ENCODE results near the gene HOXB7. TPM values are rescaled to one million over a fixed set of nuclear protein-coding genes. Genes with fewer than 3 reads are reported as not detected.
A peak's percentile ranks its signal among the peaks of the same experiment; 100 is the strongest.

HOXB7 gene
- 22.4 and 24.7 TPM in 2 replicates for total RNA-seq (2014; rRNA removed; shearing (Covaris generic))

DNA sequence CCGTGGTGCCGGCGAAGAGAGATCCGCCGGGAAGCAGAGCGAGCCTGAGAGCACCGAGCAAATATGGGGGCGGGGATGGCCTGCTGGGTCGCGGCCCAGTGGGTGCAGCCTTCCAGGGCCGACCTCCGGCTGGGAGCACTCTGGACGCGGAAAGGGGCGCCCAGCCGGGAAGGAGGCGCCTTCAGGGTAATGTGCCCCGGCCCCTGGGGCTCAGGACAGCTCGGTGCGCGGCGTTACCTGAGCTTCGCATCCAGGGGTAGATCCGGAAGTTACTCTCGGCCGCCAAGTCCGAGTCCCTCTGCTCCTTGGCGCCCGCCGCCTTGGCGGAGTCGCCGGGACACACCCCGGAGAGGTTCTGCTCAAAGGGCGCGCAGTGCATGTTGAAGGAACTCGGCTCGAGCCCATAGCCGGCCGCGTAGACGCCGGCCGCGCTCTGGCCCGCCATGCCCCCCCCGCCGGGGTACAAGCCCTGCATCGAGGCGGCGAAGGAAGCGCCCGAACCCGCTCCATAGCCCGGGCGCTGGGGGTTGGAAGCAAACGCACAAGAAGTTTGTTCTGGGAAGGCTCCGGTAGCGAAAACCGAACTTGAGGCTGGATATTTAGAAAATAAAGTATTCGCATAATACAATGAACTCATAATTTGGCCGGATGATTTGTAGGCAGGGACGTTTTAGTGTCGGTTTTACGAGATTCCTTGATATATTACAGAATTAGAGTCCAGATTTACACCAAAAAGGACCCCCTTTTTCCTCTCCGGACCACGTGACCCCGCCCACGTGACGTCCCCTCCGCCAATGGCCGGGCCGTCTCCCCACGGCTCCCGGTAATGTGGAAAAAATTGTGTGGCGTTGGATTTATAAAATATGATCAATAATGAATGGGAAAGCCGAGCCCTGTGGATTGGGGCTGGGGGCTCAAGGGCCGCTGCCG, at the start of gene HOXB7:
Gene HOXB7, minus strand, starts transcription at position 736 of the 930 bp plus-strand sequence. Its CDS starts 99 bp downstream, at position 637.
- peak; percentile 65 for DNase-seq (ENCODE audit: low spot score)

DNA sequence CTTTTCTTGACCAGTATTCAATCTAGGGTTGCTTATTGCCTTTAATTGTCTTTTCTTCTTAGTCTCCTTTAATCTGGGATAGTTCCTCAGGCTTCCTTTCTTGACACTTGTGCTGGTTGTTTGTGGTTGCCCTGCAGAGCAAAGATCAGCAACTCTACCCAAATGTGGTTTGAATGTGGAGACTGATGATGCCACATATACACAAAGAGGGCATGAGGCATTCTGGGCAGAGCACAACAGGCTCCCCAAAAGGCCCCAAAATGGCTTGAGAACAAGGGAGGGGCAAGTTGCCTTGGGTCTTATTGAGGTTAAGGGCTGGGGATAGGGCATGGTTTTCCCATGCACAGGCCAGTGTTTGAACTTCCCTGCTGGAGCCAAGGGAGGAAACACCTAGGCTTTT, 45.1 kb upstream of the HOXB7 start:
- no peak for DNase-seq (ENCODE audit: low spot score)

DNA sequence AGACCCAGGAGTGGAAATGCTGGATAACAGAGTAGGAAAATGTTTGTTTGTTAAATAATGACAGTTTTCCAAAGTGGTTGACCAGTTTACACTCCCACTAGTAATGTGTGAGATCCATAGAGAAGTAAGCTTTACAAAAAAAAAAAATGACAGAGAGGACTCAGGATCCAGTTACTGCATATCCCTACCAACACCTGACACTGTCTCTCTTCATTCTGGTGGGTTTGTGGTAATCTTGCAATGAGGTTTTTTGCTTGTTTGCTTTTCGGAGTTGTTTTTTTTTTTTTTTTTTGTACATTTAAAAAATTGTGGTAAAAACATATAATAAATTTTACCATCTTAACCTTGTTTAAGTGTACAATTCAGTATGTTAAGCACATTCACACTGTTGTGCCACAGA, 38.9 kb upstream of the HOXB7 start:
- no peak for DNase-seq (ENCODE audit: low spot score)

DNA sequence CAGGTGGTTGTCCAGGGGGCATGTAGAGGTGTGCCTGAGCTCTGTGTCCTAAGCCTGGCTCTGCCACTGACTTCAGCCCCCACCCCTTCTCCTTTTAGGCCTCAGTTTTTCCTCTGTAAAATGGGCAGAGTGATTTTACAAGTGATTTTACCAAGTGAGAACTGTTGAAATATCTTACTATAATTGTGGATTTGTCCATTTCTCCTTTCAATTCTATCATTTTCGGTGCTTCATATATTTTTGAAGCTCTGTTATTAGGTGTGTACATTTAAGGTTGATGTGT, 37.1 kb upstream of the HOXB7 start:
- DNase-seq (ENCODE audit: low spot score): no peak

DNA sequence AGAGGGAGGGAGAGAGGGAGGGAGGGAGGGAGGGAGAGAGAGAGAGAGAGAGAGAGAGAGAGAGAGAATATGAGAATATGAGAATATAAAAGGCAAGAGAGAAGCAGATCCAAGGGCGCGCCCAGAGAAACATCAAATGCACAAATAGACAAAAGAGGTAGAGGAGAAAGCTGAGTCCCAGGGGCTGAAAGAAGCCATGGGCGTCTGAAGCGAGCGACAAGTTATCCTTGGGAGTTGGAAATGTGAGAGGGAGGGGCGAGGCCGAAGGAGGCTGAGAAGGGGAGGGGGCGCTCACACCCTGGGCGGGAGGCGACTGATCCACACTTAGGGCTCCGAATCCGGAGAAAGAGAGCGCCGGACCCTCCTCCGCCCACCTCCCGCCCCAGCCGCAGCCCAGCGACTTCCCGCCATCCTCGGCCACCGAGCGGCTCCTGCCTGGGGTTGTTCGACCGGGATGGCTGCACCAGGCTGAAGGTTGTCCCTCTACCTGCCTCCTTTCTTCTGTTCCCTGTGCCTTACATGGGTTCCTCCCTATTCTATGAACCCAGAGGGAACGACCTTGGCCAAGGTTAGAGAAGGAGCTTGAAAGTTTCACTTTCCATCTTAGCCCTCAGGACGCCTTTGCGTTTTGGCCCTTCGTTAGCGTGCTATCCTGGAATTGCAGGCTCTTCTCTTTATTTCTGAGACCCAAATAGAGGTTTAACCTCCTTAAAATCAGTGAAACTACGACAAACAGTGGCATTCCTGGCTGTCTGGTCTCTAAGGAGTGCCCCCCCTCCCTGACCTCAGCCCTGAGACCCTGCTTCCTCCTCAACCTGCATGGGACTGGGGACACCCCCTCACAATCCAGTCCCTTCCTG, 36.5 kb upstream of the HOXB7 start:
- no peak for DNase-seq (ENCODE audit: low spot score)

DNA sequence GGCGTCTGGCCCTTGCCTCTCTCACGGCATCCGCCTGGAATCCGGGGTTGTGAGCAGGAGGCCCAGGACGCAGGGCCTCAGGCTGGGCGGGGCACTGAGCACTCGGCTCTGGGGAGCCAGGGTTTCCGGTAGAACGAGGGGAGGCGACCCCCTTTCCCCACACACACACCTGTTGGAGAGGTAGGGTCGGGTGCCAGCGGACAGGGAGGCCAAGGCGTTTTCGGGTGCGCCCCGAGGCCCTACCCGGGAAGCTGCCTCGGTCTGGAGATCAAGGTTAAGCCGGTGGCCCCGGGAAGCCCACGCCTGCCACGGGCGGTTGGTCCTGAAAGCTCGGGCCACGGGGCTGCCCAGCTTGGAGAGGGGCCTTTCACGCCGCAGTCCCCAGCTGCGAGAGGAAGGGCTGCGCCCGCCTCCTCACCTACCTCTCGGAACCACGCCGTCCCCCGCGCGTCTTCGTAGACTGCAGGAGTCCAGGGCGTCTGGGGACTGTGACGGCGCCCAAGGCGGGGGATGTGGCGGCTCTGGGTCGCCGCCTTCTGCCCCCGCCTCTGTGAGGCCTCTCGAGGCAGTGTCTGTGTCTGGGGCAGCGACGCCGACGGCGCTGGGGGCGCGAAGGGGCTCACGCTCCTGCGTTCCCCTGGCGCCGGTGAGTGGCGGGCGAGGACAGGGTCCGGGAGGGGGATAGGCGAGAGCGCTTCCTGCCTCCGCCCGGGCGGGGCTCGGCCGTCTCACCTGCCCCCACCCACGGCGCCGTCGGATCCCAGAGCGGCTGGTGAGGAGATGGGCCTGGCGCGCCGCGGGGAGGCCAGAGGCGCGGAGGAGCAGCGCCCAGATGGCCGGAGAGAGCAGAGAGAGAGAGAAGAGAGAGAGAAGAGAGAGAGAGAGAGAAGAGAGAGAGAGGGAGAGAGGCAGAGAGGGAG, 35.6 kb upstream of the HOXB7 start:
- no peak for DNase-seq (ENCODE audit: low spot score)

DNA sequence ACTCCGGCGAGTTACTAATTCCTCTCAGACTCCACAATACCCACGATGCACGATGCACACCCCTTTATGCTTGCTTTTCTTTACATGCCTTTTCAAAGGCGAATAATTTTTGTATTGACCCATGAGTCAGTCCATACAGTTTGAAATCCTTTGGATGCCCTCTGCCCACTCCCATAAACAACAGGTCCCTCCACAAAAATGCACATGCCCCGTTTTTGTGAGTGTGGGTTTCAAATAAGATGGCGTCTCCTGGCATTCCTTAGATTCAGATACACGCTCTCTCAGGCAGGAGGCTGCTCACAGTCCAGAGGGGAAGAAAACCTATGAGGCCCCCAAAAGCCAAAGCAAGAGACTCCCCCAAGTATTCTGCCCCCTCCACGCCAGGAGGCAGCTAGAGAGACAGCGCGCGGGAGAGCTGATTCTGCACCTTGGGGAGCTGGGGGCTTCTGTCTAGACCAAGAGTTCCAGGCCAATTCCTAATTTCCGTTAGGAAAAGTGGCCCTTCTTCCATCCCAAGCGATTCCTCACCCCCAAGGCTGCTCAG, 34.9 kb upstream of the HOXB7 start:
- DNase-seq (ENCODE audit: low spot score): no peak

DNA sequence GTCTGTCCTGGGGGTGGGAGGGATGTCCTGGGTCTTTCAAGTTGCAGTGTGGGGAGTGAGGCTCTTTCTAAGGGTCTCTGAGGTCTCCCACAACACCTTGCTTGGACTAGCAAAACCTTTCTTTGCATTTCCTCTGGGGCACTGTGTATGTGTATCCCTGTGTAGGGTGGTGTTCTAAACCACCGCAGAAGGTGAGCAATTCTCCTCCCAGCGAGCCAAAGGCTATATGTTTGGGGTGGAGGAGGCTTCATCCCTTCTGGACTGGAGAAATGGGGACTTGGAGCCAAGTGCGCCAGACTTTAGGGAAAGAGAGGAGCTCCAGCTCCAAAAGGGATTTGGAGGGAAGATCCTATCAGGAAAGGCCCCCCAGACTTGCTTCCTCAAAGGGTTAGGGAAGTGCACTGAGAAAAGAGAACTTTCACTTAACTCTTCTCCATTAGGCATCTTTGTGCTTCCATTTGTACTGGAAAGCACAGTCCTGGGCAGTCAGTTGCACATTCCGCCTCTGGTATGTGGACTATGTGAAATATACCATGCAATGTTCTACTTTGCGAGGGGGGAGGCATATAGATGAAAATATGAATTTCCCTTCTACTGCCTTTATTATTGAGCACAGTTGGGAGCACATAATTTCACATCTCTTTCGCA, 34.2 kb upstream of the HOXB7 start:
- no peak for DNase-seq (ENCODE audit: low spot score)

DNA sequence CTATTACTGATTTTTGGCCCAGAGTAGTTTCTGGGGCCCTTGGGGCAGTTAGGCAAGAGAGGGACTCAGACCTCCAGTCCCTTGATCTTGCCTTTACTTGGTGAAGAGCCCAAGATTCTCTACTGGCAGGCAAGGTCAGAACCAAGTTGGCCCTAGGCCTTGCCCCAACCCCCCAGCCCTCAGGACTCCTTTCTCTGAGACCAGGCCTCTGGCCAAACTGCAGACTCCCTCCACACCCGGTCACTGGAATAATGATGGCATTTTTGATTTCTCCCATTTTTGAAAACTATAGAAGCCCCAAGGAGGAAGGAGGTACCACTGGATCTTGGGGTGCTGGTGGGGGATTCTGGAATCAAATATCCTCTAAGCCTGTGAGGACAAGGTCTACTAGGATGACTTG, 33.3 kb upstream of the HOXB7 start:
- DNase-seq (ENCODE audit: low spot score): no peak

DNA sequence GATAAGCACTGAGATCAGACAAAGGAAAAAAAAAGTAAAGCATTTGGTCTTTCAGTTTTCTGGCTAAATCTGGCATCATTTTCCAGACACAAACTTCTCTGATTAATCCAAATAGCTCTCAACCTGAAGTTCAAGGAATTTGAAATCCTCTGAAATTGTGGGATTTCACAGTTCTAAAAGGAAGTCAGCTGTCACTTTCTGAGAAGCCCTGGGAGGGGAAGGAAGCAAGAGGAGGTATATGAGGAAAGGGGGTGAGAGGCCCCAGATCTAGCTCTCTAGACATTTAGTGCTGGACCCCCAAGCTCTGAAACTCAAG, 32.8 kb upstream of the HOXB7 start:
- DNase-seq (ENCODE audit: low spot score): no peak

DNA sequence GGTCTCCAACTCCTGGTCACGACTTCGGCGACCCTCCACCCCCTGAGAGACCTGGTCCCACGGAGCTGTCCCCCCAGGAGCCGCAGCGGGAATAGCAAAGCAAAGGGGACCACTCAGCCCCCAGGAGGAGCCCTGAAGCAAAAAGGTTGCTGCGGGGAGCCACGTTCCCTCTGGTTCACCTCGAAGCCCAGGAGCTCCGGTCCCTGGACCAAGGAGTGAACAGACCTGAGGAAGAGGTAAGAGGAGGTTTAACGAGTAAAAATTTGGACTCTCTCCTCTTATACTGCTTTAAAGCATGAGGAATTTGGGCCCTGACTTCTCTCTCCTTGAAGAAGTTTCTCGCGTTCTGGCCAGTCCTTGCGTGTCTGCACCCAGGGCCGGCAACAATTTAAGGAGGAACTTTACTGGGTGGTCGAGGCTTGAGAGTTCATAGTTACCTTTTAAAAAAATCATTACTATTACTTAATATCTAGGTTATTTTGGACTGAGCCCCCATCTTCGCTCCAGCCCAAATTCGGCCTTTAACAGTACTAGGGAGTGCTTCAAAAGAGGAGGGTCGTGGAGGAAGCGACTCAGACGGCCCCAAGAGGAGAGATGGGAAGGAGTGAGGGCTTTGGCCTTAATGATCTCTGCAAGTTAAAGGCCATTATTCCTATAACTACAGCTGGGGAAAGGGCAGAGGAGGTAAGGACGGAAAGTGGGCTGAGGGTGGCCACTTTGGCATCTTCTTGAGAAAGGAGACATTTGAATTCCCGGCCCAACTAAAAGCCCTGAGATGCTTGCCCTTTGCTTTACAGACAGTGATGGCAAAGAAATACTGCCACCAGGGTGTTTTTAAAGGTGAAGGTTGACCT, 32.3 kb upstream of the HOXB7 start:
- DNase-seq (ENCODE audit: low spot score): no peak

DNA sequence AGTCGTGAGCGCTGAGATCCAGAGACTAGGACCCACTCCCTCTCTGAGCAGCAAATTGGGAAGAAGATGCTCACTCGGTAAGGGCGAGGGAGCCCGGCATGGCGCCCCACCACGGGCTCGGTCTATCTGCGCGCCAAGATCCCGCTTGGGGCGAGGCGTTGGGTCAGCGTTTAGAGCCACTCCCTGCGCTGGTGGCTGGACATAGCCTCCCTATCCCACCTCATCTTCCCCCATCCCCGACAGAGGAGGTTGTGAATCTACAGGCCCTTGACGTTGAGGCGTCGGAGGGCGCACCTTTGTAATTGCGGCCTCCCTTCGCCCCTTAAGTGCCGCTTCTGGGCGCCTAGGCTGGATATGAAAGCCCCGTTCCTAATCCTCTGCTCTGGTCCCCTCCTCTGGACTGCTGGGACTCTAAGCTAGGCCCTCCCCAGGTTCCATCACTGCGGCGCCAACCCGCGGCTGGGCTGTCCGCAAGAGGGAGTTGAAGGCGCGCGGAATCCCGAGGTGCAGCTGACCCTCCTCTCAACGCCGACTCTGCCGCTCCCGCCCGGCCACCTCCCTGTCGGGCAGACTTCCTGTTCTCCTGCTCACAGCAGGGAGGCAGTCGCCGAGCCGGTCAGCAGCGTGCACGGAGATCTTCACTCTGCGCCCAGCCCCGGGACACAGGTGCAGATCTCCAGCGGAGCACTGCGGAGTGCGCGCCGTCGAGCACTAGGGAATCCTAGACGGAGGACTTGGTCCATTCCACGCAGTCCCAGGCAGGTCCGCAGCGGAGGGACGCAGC, 31.4 kb upstream of the HOXB7 start:
- DNase-seq (ENCODE audit: low spot score): no peak

DNA sequence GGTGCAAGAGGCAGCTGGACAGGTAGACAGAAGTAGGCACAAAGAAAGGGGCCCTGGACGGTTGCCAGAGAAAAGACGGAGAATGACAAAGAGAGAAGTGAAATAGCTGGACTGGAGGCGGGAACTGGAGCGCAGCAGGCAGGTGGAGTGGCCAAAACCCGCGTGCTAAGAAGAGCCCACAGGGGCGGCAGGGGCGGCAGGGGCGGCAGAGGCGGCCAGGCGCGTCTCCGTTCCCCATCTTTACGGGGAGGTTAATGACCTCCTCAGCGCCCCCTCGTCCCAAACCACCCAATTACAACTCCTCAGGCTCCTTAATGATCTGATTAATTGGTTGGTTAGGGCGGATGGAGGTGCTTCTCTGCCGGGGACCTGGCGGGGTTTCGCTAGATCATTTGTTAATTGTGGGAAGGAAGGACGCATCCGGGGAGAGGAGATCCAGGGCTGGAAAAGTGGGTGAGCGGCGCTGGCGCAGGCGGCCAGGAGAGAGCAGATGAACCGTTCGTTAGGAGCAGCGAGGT, 30.8 kb upstream of the HOXB7 start:
- DNase-seq (ENCODE audit: low spot score): no peak

DNA sequence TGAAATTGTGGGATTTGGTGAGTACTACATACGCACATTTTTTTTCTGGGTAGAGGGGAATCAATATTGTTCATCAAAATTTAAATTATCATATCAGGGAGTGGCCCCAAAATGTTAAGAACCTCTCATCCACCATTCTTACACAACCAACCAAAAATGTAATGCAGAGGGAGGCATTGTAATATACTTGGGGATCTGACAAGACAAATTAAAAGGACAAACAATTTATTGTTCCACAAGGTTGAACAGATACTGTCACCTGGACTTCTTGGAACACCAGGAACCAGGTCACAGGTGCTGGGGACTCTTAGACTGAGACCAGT, 30.0 kb upstream of the HOXB7 start:
- DNase-seq (ENCODE audit: low spot score): no peak

DNA sequence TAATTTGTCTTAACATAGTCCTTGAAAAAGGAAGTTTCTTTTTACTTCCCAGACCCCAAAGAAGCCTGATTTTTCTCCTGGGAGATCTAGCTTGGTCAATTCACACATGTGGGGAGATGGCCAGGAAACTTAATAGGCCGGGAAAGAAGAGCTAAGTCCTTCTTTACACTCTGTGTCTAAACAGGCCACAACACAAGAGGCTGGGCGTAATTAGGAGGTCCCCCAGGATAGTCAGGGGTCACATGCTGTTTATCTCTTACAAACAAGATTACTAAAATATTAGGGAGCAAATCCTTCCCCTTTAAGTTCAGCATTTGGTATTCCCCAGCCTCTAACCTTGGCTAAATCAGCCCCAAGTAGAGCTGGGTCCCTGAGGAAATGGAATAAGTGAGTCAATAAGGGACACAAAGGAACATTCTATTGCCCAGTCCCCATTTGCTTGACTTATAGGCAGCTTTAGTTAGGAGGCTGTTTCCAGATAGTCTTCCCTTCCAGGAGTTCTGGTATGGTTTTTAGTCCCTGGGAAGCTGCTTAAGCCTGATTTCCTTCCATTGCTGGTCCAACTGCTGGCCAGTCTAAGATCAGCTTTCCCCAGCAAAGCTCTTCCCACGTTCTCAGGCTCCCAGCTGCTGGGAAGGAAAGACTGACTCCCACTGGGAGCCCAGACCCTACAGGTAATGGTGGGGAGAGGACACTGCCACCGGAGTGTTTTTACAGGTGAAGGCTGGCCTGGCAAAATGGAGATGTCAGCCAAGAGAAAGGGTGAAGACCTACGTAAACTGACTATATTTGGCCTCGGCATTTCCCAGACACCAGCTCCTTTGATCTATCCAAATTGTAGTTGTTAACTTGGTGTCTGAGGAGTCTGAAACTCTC, 29.4 kb upstream of the HOXB7 start:
- no peak for DNase-seq (ENCODE audit: low spot score)

DNA sequence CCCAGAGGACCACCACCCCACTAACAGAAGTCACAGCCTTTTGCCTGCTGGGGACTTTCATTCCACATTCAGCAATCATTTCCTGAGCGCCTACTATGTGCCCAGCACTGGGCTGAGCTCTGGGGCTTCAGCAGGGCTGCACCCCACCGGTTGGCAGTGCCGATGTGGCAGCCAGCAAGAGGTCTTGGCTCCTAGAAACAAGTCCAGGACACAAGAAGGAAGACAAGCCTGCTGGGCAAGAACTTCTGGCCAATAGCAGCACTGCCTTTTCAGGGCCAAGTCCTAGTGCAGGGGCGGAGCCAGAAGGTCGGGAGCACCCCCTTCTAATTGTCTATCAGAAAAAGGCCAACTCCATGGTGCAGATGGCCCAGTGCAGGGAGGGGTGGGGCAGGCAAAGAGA, 28.3 kb upstream of the HOXB7 start:
- no peak for DNase-seq (ENCODE audit: low spot score)

DNA sequence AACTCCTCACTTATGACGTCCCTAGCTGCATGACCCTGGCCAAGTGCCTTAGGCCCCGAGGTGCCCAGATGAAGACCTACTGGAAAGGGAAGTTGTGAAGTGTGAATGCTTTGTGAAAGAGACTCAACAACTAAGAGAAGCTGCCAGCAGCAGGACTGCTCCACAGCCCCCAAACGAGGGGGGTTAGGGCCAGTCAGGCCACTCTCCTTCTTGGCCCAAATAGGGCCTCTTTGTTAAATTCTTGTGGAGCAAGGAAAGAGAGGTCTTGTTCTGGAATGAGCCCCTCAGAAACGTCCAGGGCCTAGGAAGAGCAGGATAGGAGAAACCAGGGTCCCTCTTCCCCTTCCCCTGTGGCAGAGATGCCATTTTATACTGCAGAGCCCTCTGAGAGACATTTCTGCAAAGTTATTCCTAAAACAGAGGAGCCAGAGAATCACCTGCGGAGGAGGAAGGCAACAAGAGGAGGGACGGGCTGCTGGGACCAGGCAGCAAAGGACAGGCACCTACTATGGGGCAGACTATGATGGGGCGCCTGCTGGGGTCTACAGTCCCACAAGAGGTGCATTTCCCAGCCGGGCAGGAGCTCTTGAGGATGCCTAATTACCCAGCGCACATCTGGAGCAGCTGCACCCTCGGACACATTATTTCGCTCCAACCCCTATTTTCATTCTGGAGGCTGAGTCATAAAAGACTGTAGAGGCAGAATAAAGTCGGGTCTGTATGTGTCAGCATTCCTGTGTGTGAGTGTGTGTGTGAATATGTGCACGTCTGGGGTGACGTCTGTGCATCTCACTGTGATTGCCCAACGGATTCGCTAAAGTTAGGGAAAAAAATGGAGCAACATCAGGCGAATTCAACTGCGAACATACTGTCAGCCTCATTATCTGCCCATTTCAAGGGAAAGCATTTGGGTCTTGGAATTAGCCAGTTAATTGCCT, 26.8 kb upstream of the HOXB7 start:
- peak; percentile 45 for DNase-seq (ENCODE audit: low spot score)

All from A172 (cell line).